NOMO-1 treated with DMSO at 0.1 percent for 48 hours (cell line): ENCODE measurements around the gene KIF5A.
"Not testable (repeated sequence)": the region's sequence is repeated elsewhere in the genome, so short reads cannot be mapped to it uniquely, and the experiment has no call there.

Source experiments
- DNase-seq: peaks from one replicate; lab custom pipeline; 2025; ENCODE audit not compliant: unreplicated experiment; lab: John Stamatoyannopoulos, UW

The KIF5A gene

DNA sequence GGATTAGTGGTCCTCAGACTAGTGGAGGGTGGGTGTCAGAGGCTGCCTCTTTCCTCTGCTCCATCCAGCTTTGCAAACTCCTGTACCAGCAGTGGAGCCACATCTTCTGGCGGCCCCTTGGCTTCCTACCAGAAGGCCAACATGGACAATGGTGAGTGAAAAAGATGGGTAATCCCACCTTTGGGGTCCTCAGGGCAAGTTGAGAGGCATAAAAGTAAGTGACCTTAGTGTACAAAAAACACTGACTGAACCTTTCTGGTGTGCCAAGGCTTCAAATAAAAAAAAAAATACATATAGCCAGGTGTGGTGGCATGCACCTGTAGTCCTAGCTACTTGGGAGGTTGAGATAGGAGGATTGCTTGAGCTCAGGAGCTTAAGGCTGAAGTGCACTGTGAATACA, 32.0 kb downstream of the KIF5A start:
- DNase-seq: no peak

DNA sequence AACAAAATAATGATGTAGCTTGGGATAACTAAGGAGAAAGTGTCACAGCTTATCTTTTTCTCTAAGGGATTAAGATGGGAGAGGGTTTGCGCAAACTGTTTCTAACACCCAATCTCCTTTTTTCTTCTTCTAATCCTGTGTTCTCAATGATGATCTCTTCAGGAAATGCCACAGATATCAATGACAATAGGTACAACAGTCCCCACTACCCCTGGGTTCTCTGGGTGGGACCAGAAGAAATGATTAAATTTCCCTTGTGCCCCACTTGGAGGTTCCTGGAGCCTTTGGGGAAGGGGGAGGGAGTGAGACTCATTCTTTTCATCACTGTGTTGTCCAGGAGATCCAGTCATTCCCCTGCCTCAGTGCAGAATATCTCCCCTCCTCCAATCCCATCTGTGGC, 32.6 kb downstream of the KIF5A start:
- DNase-seq: no peak

DNA sequence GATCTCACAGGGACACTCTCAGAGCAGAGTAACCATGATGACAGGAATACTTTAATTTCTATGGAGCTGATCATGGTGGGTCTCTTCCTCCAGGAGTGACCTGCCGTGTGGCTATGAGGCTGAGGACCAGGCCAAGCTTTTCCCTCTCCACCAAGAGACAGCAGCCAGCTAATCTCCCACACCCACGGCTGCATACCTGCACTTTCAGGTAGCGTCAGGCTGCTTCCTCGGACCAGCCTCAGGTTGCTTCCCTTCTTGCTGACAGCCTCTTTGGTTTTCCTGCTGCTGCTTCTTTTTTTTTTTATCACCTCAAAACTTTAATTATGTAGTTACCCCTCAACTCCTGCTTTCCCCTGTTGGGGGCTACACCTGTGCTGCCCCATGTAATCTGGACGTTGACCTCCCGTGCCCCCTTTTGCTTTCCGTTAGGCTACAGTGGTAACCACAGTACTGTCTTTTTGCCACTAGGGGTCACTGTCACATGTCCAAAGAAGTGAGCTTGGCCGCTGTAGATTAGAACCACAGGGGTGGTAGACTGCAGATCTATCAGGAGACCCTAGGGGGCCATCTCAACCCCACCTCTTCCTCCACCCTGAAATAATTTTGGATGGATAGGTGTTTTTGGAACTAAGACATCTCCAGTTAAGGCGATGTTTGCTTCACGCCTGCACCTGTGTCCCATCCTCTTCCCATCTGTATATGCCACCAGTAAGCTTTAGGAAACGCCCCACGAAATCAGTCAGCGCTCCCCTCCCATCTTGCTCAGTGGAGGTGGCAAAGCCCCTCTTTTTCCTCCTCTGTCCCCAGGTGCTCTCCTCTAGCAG, 33.4 kb downstream of the KIF5A start:
- peak; percentile 73 for DNase-seq

DNA sequence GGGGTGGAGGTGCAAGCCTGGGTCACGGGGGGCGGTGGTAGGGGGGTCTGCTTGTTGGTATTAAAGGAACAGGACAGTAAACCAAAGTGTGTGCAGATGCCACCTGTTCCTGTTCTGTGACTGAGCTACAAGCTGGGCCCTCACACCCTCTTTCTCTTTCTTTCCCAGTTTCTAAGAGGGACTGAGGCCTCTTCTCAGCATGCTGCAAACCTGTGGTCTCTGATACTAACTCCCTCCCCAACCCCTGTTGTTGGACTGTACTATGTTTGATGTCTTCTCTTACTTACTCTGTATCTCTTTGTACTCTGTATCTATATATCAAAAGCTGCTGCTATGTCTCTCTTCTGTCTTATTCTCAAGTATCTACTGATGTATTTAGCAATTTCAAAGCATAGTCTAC, 34.2 kb downstream of the KIF5A start:
- no peak for DNase-seq

DNA sequence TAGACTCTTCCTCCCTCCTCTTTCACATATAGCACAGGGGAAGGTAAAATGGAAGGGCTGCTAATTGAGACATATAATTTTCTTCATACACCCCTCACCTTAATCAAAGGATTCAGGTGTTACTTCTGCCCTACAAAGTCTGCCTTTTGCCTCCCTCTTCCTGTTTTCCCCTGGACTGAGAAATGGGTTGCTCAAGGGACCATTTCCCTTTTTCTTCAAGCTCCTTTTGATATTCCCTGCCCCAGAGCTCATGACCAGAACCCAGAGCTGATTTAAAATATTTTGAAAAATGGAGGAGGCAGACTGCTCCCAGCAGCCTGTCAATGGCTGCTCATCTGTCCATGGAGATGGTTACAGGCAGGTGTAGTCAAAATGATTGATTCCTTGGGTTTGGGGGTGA, 34.8 kb downstream of the KIF5A start:
- DNase-seq: peak; percentile 61

DNA sequence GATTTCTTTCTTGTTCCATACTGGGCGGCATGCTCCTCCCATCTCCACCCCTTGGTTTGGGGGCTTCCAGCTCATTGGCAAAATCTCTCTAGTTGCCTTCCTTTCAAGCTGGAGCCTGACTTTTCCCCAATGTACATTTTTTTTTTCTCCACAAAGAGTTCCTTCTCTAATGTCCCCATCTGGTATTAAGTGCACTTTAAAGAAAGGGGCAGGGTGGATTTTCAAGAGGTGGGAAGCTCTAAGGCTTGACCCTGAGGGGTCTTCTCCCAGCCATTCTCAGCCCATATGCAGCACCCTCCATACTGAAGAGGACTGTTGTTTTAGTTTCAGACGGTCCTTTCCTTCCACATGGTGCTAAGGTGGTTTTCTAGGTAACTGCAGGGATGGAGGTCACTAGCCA, 35.3 kb downstream of the KIF5A start:
- DNase-seq: no peak

DNA sequence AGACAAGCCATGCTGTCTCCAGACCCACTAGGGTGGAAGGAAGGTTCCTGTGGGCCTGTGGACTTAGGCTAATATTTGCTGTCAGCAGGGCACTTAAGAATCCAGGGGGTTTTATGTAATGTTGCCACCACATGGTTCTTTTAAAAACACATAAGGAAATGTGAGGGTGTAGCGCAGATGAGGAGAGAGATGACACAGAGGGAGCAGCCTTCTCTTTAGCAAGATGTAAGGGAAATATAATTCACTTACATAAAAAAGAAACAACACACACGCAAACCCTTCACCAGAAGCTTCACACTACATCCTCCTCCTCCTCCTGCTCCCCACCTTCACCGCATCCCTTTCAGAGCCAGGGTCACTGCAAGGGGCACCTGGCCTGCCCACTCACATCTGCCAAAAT, 36.3 kb downstream of the KIF5A start:
- no peak for DNase-seq

DNA sequence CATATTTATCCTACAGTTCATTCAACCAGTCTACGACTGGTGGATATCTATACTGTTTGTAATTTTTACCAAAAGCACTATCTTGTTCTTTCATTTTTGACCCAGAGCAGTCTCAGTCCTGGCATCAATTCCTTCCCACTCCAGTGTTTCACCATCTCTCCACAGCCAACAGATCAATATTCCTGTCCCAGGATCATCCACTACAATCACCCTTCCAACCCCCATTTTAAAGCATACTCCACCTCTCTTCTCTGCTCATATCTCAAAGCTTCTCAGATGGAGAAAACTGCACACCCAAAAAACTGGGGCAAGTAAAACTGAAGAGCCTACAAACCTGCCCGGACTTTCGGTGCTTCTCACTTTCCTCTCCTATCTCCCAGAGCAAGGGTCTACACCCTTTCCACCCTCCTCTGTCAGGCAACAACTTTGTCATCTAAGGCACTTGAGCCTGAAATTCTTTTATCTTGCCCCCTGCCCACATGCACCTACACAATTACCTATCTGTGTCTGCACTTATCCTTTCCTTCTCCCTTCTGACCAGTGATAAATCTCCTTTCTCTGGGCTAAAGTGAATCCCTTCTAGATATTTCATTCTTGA, 37.1 kb downstream of the KIF5A start:
- DNase-seq: no peak

DNA sequence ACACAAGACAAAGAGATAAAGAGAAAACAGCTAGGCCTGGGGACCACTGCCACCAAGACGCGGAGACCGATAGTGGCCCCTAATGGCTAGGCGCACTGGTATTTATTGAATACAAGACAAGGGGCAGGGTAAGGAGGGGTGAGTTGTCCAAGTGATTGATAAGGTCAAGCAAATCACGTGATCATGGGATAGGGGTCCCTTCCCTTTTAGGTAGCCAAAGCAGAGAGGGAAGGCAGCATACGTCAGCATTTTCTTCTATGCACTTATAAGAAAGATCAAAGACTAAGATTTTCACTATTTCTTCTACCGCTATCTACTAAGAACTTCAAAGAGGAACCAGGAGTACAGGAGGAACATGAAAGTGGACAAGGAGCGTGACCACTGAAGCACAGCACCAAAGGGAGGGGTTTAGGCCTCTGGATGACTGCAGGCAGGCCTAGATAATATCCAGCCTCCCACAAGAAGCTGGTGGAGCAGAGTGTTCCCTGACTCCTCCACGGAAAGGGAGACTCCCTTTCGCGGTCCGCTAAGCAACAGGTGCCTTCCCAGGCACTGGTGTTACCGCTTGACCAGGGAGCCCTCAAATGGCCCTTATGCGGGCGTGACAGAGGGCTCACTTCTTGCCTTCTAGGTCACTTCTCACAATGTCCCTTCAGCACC, 39.2 kb downstream of the KIF5A start:
- DNase-seq: not testable (repeated sequence)

DNA sequence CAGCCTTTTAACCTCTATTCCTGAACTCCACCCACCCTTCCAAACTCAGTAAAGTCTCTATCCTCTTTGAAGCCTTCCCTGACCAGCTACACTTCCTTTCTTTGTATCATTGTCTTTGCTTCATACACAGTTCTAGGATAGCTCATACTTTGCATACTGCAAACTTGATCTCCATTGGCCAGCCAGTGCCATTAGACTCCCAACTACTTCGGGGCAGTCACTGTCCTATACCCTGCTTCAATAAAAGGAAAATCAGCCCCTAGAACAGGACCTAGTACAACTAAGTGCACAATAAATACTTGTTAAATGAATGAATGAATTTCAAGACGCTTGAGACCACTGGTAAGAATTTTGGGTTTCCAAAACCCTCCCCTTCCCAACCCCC, 40.6 kb downstream of the KIF5A start:
- DNase-seq: no peak

DNA sequence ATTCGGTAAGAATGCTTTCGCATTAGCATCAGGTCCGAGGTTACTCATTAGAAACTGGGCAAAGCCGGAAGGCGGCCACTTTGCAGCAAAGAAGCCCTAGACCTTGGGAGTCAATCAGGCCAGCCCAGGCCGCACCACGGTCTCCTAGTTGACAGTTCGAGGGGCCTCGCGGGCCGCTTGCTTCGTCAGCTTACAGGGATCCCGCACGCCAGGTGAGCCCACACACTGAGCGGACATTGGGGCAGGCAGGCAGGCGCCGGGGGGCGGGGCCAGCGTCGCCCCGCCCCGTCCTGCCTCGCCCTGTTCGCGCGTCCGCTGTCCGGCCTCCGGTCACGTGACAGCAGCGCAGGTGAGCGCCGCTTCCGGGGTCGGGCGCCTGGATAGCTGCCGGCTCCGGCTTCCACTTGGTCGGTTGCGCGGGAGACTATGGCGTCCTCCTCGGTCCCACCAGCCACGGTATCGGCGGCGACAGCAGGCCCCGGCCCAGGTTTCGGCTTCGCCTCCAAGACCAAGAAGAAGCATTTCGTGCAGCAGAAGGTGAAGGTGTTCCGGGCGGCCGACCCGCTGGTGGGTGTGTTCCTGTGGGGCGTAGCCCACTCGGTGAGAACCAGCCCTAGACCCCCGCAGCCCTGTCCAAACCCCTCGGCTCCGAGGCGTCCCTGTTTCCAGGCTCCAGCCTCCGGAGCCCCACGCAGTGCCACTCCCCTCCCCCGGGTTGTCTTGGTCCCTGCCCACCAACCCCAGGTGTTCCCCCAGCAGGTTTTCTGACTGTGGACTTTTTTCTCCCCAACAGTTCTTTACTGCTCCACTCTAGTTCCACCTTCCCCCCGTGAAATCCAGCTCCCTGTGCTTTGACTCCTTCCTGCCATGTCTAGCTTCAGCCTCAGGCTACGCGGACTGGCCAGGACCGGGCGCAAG, 41.3 kb downstream of the KIF5A start, which contains the start of gene PIP4K2C:
Gene PIP4K2C, plus strand, starts transcription at position 329 of the 918 bp plus-strand sequence. Its CDS starts 98 bp downstream, at position 427.
- DNase-seq: peak; percentile 63

DNA sequence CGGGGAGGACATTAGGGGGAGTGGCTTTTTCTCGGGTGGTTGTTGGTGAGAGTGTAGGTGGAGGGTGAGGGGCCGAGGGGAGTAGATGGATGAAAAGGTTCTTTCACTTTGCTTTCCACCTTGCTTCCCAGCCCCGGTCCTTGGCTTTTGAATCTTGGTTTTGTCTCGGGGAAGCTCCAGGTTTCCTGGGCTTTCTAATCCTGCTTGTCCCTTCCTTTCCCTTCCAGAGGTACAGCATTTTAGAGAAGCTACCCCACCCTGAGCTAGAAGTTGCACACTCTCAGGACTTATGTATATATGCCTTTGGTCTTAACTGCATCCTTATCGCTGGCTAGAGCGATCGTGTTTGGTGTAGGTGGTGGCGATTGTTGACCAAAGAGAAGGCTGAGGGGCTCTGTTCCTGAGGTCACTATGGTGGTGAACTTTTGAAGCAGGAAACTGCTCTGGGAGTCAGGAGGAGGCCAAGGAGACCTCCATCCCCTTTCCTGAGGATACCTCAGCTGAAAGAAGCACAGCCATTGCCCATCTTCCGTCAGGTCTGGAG, 42.0 kb downstream of the KIF5A start:
- no peak for DNase-seq

DNA sequence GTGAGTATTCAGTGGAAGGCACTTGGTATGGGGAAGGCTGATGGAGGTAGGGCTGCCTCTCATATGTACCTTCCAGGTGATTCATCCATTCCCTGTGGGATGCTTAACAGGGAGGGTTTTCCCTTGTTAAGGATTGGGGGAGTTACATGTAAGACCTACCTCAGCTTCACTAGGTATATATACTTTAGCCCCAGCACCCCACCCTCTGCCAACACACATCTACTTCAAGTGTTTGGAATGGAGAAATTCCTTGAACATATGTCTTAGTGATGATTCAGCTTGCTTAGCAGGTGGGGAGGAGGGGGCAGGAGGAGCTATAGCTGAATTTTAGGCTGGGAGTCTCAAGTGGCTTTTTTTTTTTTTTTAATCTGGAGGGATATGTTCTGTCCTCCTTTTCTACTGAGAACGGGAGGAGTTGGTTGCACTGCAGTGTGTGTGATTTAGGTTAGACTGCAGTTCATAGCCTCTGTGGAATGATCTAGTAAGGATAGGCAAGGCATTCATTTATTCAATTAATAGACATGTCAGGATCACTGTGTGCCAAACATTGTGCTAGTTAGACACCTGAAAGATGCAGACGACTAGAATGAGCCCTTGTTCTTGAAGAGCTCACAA, 42.8 kb downstream of the KIF5A start:
- no peak for DNase-seq

DNA sequence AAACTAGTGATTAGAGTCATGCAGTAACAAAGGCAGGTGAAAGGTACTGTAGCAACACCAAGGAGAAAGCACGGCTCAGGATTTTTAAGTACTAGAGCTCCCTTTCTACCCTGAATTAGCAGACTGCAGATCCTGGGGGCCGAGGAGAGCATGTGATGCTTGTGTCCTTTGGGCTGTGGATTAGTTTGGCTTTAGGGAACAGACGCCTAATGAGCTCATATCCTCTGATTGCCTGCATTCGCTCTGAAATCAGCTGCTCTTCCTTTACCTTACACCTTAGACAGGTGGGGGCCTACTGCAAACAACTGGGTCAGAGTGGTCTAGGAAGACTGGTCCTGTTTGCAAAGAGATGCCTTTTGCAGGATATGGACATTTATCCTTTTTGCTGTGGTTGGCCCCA, 43.3 kb downstream of the KIF5A start:
- no peak for DNase-seq

DNA sequence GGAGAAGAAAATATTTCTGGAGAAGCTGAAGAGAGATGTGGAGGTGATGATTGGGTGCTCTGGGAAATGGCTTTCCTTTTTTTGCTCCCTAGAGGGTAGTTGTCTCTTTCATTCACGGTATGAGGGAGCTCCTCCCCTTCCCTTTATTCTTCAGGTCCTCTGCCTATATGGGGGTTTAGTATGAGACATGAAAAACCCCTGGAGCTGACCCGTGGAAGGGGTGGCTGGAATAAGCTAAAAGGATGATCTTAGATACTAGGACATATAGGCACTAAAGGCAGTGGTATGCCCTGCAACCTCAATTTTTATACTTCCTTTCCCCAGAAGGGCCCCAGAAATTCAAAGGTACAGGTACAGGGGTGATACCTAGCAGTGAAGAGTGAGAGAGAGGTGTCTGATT, 50.6 kb downstream of the KIF5A start:
- no peak for DNase-seq

DNA sequence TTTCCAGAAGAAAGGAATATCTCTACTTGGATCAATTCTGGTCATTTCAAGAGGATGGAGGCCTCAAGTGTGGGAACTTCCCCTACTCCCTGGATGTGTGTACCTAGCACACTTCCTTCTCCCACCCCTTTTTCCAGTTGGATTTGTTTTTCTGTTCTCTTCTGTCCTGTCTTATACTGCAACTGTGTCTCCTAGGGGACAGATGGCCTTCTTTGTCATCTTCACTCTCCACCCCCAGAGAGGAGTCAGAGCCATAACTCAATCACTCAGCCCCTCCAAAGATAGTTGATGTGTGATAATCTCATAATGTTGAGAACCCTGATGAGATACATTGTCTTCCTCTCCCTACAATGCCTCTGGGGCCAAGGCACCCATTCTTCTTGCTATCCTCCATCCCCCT, 52.7 kb downstream of the KIF5A start:
- DNase-seq: no peak

DNA sequence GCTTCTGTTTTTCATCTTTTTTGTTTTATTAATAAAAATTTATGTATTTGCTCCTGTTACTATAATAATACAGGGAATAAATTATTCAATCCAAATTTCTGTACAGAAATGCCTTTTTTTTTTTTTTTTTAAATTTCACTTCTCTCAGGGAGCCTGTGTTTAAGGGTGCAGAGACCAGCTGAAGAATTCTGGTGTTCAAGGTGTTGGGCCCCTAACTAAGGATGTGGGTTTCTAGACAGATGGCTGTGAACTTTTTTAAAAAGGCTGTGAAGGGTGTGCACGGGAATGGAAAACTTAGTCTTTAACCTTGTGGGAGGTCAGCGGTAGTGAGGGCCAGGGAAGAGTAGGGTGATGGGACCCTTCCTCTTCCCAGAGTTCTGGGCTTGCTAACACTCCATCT, 53.5 kb downstream of the KIF5A start:
- no peak for DNase-seq

DNA sequence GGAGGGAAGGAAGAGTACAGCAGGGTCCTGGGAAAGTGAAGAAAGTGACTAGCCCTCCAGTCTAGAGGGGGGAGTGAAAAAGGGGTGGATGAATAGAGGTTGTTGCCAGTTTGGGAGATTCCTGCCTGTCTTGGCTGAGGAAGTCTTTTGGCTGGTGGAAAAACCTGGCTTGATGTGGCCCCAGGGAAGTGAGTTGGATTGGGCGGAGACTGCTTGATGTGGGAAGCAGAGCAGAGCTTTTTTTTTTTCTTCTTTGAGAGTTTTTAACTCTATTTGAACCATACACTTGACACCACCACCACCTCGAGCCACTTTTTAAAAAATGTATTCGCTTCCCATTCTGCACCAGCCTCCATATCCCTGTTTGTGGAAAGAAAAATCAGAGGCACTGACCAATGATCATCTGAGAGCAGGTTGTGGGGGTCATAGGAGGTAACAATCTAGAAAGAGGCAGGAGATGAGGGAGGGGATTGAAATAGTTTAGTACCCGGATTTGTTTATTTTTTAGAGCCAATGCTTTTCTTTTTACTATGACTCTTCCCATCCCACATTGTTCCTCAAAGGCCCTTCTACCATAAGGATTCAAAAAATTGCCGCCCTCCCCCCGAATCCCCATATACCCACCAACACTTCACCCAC, 54.1 kb downstream of the KIF5A start:
- no peak for DNase-seq

DNA sequence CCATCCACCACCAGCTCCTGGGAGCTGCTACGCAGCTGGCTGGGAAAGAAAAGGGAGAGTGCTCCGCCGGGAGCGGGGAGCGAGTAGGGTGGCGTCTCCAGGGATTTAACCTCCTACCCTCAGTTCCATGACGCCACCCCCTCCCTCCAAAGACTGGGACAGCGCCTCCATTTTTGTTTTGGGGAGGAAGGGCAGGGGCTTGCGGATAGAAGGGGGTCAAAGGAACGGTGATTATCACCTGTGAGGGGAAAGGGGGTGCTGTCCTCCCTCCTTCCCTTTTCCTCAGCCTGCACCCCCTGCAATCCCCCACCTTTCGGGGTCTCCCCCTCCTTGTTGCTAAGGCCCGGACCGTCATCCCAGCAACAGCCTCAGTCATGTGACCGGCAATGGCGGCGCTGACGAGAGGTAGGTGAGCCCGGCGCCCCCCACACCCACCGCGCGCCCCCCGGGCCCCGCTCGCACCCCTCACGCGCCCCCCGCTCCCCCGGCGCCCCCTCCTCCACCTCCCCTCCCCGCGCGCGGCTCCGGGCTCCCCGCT, 54.7 kb downstream of the KIF5A start, which contains the start of gene DTX3:
Gene DTX3, plus strand, starts transcription at position 371 of the 538 bp plus-strand sequence. CDS start 1,694 bp downstream, outside the sequence.
- DNase-seq: no peak
